GM15510 (cell line): Measurements from ENCODE around the gene NOSTRIN.

Experiments used
- POLR2A ChIP-seq: IDR thresholded peaks from 3 replicates; pipeline ENCODE4 v1.6.1; 2011; ENCODE audit warnings: borderline replicate concordance; ENCODE audit not compliant: insufficient read length; ENCODE audit errors: extremely low read depth

NOSTRIN gene

DNA sequence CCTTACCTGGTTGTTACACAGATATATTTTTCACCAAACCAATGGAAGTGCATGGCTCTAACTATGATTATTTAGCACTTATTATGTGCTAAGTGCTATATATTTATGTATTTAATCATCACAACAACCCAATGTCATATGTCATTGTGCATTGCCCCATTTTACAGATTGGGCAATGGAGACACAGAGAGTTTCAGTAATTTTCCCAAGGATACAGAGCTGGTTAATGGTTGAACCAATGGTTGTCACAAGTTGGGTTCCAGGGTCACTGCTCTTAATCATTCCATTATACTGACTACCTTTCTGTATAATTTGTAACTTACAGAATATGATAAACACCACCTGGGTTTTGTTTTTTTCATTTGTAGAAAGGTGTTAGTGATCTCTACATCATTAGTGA, 29.2 kb downstream of the NOSTRIN start:
- no peak for TF ChIP-seq POLR2A

DNA sequence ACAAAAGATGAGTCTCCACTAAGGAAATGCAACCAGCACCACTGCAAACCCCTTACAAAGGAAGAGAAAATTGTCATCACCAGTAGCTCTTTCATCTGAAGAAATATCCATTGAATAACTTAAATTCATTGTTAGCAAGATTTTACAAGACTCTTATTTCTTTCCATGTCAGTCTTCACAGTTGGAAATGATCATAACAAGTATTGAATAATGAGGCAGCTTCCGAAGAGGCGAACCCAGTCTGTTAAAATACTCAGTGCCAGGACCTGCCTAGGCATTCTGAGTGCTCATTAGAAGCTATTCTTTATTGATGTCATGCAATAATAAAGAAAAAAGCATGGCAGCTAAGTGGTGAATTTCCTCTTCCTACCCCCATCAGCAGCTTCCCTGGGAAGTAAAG, 33.5 kb downstream of the NOSTRIN start:
- no peak for TF ChIP-seq POLR2A

DNA sequence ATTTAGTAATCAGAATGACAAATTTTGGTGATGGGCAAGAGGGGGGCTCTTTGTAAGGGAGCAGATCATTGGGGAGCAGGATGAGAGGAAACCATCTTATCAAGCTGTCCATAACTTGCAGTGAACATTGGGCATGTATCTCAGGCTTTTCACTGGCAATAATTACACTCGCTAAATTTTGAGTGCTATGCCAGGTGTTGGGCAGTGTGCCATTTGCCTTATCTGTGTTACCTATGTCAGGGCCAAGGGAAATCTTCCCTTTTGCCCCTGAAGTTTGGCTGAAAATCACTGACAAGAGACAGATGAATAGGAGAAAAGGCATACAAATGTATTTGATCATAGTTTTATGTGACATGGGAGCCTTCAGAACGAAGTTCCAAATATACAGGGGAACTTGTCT, 39.0 kb downstream of the NOSTRIN start:
- no peak for TF ChIP-seq POLR2A

DNA sequence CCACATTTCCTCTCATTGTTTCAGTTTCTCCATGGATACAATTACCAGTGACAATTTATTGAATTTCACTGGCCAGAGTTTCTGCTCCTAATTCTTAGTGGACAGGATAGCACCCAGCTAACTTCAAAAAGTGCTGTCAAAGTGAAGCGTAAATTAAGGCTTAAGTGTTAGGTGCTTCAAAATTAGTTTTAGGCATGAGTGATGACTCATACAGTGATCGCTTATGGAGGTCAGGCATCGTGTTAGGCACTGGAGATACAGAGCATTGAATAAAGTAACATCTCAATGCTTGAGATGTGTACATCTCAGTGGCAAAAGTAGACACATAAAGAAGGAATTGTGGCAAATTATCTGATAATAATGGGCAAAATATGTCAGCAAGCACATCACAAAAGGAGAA, 40.8 kb downstream of the NOSTRIN start:
- TF ChIP-seq POLR2A: no peak

DNA sequence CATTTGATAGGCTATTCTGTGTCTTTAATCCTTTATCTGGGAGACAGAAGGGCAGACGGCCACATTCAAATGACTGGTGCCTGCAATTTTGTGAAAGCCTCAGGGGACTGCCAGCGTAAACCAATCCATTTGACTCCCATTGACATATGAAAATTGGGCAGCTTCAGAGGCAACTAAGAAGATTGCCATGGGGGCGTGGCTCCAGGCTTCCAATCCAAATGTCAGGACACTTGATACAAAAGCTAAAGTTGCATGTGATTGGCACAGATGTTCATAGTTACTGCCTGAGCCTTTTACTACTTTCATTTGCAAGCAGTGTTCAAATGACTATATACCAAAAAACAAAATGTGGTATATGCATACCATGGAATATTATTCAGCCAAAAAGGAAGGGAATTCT, 45.8 kb downstream of the NOSTRIN start:
- TF ChIP-seq POLR2A: no peak

DNA sequence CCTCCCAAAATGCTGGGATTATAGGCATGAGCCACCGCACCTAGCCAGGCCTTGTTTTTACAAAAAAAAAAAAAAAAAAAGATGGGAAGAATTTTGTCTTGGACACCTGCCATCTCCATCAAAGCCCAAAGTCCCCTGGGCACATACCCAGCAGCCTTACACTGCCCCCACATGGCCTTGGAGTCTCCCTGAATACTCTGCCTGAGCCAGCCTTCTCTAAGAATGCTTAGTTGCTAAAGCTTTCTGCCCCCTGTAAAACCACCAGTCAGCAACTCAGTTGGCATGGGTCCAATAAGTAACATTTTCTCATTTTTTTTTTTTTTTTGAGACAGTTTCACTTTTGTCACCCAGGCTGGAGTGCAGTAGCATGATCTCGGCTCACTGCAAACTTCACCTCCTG, 47.2 kb downstream of the NOSTRIN start:
- TF ChIP-seq POLR2A: no peak

DNA sequence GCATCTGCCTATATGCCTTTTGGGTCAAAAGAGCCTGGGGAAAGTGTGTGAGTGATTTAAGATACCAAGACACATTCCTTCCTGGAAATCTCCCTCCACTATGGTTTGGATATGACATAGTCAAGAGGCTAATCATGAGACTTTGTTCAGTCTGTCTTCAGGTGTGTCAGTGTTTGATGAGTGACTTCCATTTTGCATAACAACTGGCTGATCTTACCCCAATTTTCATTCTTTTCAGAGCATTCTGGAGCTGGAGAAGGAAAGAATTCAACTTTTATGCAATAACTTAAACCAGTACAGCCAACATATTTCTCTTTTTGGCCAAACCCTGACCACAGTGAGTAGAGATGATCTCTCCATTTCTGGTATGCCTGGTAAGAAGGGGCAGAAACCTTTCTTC, 48.4 kb downstream of the NOSTRIN start:
- no peak for TF ChIP-seq POLR2A

DNA sequence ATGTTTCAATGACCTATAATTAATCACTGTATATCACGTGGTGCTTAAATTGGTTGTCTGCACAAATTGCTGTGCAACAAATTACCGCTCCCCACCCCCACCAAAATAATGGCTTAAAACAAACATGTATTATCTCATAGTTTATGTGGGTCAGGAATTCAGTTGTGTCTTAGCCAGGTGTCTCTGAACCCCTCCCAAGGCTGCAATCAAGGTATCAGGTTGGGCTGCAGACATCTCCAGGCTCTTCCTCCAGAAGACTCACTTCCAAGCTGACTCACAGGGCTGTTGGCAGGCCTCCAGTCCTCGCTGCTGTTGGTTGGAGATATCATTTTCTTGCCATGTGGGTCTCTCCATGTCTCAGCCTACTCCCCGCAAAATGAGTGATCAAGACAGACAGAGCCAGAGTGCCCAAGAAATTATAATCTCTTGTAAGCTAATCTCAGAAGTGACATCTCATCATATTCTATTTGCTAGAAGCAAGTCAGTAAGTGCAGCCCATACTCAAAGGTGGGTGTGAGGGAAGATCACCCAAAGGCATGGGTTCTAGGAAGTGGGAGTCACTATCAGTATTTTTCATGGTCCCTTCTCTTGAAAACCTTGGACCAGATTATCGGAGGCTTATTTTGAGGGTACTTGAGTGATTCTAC, 49.4 kb downstream of the NOSTRIN start:
- no peak for TF ChIP-seq POLR2A

DNA sequence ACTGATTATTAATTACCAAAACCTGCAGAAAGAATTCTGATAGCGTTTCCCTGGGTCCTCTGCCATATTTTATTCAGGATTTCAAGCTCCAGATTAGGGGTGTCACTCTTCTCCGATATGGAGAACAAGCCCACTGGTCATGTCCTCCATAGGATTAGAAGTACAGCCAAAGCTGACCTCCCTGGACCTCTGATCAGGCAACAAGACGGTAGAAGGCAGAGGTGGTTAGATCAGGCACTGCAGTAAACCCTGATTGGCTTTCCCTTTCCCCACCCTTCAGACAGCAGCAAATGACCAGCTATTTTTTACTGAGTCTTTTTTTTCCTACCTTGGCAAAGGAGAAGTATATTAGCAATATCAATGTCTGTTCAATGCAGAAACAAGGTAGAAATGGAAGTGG, 50.0 kb downstream of the NOSTRIN start:
- TF ChIP-seq POLR2A: no peak

DNA sequence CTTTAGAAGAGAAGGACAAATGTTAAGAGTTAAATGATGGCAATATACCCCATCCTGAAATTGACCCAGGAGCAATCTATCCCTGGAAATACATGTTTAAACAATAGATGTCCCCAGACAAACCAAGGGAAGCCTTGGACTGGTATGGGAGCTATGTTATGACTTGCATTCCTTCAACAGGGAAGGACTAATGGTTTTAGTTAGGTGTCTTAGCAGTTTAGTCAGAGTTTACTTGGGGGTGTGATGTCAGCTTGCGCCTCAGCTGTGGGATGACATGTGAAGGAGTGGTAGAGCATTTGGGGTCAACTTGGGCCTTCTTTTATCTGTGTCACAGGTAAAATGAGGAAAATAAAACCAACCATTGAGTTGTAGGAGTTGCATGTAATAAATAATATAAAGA, 51.0 kb downstream of the NOSTRIN start:
- no peak for TF ChIP-seq POLR2A

DNA sequence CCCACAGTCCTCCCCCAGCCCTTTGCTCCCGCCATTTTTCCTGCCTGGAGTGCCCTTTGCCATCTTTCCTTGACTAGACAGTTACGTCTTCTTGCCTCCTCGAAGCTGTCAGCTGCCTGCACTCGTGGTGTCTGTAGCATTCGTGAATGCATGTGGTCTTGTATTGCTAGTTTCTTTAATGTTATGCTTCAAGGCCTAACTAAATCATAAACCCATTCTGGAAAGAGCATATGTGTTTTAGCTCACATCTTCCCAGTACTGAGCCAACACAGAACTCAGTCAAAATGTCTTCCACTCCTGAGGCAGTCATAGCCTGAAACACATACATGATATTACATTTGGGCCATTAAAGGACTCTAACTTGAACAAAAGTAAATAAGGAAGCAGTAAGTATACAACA, 52.2 kb downstream of the NOSTRIN start:
- no peak for TF ChIP-seq POLR2A

DNA sequence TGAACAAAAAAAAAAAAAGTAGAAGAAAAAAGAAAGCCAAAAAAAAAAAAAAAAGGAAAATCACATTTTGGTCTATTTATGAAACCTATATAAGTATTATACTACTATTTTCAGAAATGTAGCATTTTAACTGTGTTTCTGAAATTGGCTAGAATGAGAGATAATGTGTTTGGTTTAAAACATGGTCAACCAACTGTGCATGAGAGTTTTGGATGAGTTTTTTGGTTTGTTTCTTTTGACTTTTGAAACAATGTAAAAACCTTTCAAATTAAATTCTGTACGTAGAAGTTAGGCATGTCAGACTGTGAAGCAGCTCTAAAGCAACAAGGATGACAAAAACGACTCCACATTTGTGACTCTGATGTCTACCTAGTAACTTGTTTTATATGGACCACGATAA, 53.2 kb downstream of the NOSTRIN start:
- no peak for TF ChIP-seq POLR2A

DNA sequence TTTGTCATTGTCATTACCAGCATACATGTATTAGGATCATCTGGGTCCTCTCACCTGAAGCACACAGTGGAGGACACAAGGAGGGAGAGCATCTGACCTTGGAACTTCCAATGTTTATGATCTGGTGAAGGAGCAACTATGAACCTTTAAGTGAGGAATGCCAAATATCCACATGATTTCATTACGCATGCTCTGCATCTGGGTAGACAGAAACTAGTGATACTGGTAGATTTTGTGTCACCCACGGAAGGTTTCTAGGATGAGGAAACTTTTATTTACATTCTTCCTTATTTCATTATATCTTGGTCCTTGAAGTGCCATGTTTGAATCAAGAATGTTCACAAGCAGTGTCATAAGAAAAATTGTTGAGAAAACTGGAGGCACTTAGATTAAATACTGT, 55.7 kb downstream of the NOSTRIN start:
- no peak for TF ChIP-seq POLR2A

DNA sequence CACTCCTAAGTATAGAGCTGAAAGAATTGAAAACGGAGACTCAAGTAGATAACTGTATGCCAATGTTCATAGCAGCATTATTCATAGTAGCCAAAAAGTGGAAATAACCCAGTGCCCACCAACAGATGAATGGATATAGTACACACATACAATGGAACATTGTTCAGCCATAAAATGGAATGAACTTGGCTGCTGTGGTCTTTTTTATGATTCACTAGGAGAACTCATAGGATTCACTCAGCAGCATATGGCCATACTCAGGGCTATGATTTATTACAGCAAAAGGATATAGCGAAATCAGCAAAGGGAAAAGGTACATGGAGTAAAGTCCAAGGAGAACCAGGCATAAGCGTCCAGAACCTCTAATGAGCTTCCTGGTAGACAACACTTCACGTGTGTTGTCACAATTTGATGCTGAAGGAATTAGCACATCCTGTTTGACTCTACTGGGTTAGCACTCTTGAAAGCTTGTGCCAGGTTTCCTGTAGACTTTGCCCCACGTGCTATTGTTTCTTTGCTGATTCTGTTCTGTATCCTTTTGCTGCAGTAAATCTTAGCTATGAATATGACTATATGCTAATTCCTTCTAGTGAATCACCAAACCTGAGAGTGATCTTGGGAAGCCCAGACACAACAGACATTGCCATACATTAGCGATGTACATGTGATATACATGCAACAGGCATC, 72.1 kb downstream of the NOSTRIN start:
- TF ChIP-seq POLR2A: no peak

DNA sequence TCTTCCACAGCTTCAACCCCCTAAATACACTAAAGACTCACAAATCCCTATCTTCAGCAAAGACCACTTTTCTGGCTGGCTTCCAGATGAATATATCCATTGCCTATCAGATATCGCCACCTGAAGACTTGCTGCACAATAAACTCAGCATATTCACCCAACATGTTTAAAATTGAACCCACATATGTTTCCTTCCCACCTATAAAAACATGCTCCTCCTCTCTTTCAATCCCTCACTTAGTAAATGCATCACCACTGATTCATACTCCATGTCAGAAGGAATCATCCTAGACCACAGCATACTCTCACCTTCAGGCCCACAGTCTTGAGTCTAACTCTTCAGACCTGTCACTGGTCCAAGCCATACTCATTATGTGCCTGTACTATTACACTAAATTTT, 82.5 kb downstream of the NOSTRIN start:
- no peak for TF ChIP-seq POLR2A

DNA sequence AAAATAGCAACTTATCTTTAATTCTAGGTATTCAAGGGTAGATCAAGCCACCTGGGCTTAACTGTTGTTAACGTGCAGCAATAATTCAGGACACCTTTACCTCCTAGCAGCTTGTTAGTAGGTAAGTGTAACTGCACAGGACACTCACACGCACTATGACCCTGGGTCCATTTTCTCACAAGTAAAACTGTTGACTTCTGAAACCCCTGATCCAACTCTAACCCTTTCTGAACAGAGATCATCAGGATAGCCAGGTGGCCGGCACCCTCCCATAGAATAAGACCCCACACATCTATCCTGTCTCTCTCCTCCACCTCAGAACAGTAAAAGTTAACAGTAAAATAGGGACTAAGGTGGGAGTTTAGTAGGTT, 87.2 kb downstream of the NOSTRIN start:
- no peak for TF ChIP-seq POLR2A

DNA sequence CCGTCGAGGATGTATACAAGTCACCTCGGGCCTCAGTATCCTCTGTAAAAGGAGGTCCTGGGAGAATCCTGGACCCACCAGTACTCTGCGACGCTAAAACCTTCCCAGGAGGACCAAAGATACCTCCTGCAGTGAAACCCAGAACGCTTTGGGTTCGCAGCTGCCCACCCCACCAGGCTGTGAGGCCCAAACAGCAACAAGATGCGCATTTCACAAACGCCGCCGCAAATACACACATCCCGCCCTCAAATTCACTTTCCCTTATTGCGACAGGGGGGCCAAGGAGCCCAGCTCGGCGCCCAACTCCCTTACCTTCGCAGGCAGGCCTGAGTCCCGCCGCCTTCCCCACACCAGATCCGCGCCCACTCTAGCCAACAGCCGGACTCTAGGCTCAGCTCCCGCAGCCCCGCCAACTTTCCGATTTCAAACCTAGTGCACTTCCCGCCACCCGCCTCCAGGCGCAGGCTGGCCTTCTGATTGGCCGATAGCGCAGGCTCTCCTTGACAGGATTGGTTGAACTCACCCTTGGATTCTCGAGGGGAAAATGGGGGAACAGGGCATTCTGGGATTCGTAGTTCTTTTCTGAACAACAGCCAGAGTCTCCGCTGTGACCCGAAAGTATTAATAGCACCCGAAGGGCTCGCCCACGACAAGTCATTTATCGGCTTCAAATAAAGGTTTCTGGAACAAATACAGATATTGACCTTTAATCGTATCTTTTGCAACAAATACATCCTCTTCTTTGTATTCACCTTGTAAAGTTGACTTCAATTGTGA, 87.8 kb downstream of the NOSTRIN start, which contains the start of gene SPC25:
TSS of gene SPC25 (minus strand) at position 425 of the 777 bp plus-strand sequence. CDS start 911 bp downstream, outside the sequence.
- TF ChIP-seq POLR2A: peak; percentile 53

DNA sequence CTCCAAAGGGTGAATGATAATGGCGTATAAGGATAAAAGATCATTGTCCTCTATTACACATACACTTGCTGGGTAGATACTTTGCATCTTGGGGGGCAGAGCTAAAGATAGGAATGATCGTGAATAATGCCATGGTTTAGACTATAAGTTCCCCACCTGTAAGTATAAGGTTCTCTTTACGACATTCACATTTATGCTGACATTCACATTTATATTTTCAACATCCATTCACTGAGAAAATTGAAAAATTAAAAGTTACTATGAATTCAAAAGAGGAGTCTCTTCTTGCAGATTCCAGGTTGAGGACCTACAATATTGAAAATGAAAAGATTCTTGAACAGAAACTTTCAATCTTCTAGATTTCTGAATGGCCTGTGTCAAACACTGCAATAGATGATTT, 89.9 kb downstream of the NOSTRIN start:
- TF ChIP-seq POLR2A: no peak
